NCI-H345 treated with DMSO at 0.1 percent for 48 hours (cell line): ENCODE results near the gene RSAD2.
"Not testable (repeated sequence)": the region's sequence is repeated elsewhere in the genome, so short reads cannot be mapped to it uniquely, and the experiment has no call there.

Experiments used
- DNase-seq: peaks from one replicate; lab custom pipeline; 2025; ENCODE audit not compliant: unreplicated experiment; lab: John Stamatoyannopoulos, UW

The RSAD2 gene

DNA sequence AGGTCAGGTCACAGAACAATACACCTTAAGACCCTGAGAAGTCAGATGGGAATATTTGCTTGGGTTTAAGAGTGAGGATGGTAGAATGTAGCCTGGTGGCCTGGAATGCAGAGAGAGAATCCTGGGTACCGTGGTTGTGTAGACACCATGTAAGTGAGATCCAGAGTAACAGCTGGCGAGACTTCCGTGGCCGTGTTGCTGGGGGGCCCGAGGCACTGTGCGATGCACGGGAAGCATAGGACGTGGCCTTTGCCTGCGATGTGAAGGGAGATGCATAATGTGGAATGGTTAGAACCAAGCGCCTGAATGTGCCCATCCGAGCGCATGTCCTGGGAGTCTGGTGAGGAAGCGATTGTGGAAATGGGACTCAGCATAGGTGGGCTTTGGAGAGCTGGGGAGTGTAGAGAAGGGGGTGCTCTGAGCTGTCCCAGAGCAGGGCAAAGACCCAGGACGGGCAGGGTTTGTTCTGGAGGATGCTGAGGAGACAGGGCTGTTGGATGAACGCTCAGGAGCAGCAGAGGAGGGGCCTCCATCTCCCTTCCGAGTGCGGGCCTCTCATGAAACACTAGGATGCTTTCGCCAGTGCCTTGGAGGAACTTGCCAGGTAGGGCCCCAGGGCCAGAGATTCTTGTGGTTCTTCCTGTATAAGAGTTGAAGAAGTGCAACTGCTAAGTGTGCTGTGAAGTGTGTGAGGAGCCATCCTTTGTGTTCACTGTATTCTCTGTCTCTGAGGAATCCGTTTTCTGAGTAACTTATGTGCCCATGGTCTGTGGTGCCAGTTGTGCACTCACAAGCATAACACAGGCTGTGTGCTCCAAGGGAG is 46.7 kb downstream of the RSAD2 start:
- no peak for DNase-seq

- no peak for DNase-seq
Measured at GRCh38 chr2:6924924-6925409, 47.4 kb downstream of the RSAD2 start.

- no peak for DNase-seq
Measured at GRCh38 chr2:6926071-6926732, 48.6 kb downstream of the RSAD2 start.

- no peak for DNase-seq
Measured at GRCh38 chr2:6927186-6927585, 49.6 kb downstream of the RSAD2 start.

DNA sequence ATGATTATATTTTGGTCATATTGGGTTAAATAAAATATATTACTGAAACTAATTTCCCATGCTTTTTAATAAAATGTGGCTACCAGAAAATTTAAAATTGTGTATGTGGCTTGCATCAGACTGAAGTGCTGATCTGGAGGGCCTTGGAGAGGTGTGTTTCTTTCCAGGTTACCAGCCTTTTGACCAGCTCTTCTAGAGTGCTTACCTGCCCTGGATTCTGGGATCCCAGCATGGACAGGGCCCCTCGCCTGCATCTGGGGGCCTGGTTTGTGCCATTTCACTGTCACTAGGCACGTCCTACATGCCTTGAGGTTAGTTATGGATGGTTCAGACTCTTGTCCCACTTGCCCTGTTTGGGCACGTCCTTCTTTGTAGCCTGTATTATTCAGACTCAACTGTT is 50.2 kb downstream of the RSAD2 start:
- DNase-seq: no peak

- DNase-seq: no peak
Measured at GRCh38 chr2:6928452-6928851, 50.9 kb downstream of the RSAD2 start.

DNA sequence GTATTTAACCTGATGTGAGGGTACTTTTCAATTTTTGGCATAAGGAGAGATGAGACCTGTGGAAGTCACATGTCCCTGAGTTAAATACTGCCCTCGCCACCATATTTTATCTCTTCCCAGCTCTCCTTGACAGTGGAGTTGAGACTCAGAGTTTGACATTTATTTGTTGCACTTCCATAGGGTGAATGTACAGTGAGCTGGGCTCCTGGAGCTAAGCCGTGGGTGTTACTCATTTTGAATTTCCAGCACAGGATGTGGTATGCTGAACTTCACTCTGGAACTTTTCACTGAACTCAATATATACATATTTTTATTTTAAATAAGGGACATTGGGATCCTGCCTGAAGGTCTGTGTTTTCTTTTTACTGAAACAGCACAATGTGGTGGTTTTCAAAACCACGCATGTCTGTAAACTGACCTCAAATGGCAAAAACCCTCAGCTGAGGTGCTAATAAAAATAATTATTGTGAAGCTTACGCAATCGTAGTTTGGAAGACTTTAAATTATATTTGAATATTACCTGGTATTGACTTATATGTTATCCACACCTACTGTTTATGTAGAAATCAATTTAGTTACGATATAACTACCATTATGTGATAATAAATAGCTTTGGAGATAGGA is 51.7 kb downstream of the RSAD2 start:
- no peak for DNase-seq

- DNase-seq: no peak
Measured at GRCh38 chr2:6930923-6931647, 53.5 kb downstream of the RSAD2 start.

DNA sequence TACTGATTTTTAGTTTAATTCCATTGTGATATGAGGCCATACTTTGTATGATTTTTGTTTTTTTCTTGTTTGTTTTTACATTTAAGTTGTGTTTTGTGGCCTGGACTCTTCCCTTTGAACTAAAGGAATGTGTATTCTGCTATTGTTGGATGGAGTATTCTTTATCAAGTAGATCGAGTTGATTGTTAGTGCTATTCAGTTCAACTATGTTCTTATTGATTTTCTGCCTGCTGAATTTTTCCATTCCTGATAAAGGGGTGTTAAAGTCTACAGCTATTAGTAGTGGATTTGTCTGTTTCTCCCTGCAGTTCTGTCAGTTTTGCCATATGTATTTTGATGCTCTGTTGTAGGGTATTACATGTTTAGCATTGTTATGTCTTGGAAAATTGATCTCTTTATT is 54.2 kb downstream of the RSAD2 start:
- no peak for DNase-seq

DNA sequence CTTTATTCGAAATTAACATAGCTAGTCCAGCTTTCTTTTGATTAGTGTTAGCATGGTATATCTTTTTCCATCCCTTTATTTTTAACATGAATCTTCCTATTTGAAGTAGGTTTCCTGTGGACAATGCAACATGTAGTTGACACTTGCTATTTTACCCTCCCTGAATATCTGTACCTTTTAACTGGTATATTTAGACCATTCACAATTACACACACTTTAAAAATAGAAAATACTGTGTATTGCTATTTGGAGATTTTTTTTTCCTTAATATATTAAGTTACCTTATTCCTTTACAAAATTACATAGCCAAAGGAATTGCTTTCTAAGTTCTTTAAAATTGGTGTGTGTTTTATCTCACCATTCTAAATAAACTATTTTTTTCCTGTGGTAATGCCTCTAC is 54.6 kb downstream of the RSAD2 start:
- no peak for DNase-seq

- DNase-seq: no peak
Measured at GRCh38 chr2:6932828-6933227, 55.3 kb downstream of the RSAD2 start.

GRCh38 chr2:6933911-6934310 is 56.3 kb downstream of the RSAD2 start:
- no peak for DNase-seq

DNA sequence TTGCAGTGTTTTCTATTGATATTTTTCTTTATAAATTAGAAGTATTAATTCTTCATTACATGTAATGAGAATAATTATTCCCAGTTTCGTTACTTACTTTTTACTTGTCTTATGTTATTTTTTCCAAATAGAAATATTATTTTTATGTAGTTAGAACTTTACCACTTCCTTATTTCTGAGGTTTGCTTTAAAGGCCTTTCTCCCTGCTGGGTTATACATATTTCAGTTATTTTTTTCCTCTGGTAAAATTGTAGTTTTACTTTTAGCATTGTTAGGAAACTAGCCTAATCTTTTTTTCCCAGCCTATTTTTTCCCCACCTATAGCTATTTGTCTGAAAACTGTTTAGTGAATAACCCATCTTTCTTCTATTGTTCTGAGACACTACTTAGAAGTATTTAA is 56.8 kb downstream of the RSAD2 start:
- DNase-seq: no peak

GRCh38 chr2:6934758-6935651 is 57.4 kb downstream of the RSAD2 start:
- no peak for DNase-seq

GRCh38 chr2:6935652-6936020 is 58.1 kb downstream of the RSAD2 start:
- not testable (repeated sequence) for DNase-seq

- no peak for DNase-seq
Measured at GRCh38 chr2:6937157-6937556, 59.6 kb downstream of the RSAD2 start.

DNA sequence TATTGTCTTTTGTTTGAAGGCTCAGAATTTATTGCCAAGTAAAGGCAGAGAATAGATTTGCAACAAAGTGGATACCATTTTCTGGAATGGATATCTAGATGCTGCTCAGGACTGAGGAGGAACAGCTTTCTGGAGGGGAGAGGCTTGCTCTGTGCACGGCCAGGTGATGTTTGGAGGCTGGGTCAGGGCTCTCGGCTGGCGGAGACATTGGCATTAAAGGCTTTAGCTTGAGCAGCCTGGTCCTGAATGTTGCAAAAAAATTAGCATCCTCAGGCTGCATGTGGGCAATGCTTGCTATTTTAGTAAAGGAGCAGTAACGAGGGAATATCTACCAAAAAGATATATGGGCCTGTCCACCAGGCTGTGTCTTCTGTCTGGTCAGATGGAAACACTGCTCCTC is 60.0 kb downstream of the RSAD2 start:
- DNase-seq: no peak

GRCh38 chr2:6939071-6939470 is 61.5 kb downstream of the RSAD2 start:
- no peak for DNase-seq

DNA sequence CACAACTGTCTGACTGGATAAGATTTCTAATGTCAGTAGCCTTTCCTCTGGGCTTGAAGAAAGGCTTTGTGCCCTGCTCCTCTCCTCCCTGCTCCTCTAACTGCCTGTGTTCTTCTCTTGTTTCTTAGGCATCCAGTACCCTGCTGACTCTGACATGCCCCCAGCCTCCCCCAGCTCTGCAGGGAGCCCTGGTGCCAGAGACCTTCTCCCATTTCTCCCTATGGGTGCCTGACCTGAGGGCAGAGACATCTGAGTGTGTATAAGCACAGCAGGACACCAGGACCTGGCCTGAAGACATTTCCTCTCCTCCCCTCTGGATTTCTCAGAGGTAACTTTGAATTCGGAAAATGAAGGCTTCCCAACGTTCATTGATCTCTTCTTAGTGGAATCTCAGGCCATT is 63.2 kb downstream of the RSAD2 start:
- no peak for DNase-seq

- DNase-seq: no peak
Measured at GRCh38 chr2:6941299-6942046, 63.9 kb downstream of the RSAD2 start.
